HG03139 (cell line): ENCODE data around the gene INO80B.
"Not testable (repeated sequence)": the region's sequence is repeated elsewhere in the genome, so short reads cannot be mapped to it uniquely, and the experiment has no call there.

Experiments
- ATAC-seq: cut with Tn5 transposase; IDR thresholded peaks from one replicate; pipeline ENCODE4 v1.9.1; 2021; ENCODE audit not compliant: unreplicated experiment

Gene INO80B

DNA sequence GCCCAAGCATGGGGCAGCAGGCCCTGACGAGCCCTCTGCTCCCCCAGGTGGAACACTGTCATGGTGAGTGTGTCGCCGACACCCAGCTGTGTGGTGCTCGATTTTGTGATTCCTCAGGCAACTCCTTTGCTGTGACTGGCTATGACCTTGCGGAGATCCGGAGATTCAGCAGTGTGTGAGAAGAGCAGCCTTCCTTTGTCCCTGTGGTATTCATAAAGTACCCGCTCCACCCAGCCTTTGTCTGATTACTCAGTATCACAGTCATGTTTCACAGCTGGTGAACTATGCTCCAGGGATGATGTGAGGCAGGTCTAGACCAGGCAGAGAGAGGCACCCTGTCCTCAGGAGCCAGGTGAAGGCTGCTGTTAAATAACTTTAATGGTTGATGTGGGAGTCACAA lies 29.4 kb upstream of the INO80B start:
- no peak for ATAC-seq

DNA sequence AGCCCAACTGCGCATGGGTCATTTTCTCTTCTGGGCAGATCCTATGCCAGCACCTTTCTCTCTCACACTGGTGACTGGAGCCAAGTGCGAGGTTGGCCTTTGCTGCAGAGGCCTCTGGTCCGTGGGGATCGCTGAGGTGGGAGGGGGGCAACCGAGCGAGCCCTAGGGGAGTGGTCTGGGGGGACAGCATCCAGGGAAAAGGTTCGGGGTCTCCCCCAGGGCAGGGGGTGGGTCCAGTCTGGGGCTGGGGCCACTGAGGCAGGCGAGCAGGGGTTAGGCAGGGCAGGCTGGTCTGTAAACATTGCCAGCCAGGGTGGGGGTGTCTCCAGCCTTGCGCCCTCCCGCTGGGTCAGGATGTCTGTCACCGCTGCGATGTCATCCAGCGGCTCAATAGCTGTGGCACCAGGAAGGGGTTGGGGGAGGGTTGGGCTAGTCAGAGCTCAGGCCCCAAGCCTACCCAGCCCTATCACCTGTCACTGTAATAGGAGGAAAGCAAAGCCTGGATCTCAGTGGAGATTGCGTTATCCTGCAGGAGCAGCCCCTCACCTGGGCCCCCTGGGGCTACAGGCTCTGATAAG lies 28.6 kb upstream of the INO80B start:
- no peak for ATAC-seq

DNA sequence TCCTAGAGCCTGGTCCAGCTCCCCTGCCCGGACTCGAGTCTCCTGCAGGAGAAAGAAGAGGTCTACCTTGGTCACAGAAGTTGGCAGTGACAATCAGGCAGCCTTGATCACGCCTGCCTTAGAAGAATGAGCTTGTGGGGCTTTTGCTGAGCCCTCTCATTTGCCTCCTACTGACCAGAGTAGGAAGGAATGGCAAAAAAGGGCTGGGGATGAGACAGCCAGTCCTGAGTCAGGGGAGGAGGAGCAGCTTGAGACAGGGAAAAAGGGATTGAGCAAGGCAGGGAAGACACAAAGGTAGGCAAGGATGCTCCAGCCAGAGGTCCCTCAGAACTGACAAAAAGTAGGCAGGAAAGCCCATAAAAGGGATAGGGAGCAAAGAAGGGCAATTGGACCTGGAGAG lies 27.3 kb upstream of the INO80B start:
- no peak for ATAC-seq

DNA sequence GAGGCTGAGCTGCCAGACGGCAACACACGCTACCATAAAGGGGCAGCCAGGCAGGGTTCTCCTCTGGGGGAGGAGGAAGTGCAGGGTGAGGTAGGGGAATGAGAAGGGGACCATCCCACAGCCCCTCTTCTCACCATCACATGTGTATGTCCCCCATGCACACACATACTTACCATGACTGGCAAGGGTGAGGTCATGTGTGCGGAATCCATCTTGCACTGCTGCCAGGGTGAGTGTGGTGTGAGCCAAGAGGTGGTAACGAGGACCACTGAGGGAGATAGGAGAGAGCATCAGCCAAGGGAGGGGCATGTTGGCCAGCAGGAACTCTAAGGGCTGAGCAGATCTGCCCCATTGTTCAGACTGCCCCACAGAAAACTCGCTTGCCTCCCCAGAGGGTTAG lies 26.2 kb upstream of the INO80B start:
- ATAC-seq, result no peak

DNA sequence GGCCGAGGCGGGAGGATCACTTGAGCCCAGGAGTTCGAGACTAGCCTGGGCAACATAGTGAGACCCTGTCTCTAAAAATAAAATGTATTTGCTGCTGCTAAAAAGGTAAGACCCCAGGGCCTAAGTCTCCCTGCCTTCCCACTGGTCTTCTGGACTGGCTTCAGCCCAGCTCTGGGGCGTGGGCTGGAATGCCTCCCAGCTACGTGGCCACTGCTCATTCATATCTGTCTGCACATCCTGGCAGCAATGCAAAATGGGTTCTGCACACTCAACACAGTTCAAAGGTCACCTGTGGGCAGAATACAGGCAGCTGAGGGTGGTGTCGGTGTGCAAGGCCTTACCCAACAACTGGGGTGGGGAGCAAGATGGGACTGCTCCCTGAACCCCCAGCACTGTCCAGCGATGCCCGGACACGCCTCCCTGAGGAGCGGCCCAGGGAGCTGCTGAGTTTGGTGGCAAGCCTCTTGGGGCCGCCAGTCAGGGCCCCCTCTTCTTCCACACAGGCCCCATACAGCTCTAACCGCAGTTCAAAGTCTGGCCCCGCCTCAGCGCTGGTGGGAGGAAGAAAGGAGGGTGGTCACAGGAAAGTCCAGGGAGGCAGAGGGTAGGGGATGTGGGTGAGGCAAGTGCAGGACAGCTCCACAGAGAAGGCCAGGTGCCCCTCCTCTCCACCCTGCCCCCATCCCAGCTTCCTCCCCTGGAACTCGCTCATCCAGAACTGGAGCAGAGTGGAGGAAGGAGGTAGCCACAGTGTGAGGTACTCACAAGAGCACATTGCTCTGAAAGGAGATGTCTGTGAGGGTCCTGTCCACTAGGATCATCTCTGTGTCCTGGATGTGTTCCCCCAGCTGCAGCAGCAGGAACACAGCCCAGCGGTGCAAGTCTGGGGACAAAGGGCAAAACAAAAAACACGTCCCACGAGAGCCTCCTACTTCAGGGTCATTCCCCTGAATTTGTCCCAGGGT lies 25.1 kb upstream of the INO80B start:
- ATAC-seq, result no peak

DNA sequence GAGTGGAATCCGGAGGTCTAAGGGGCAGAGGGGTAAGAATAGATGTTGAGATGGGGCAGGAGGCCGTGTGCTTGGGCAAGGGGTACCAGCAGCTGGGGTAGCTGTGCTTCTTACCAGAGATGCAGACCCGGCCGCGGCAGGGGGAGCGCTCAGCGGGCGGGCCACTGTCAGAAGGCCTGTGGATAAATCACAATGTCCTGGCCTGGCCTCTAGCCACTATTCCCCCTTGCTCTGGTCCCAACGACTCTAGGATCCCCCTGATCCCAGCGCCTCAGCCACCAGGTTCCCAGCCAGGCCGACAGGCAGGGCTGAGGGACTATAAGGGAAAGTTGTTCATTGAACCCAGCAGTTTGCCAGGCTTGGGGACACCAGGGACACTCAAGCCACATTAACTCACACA lies 24.4 kb upstream of the INO80B start:
- no peak for ATAC-seq

DNA sequence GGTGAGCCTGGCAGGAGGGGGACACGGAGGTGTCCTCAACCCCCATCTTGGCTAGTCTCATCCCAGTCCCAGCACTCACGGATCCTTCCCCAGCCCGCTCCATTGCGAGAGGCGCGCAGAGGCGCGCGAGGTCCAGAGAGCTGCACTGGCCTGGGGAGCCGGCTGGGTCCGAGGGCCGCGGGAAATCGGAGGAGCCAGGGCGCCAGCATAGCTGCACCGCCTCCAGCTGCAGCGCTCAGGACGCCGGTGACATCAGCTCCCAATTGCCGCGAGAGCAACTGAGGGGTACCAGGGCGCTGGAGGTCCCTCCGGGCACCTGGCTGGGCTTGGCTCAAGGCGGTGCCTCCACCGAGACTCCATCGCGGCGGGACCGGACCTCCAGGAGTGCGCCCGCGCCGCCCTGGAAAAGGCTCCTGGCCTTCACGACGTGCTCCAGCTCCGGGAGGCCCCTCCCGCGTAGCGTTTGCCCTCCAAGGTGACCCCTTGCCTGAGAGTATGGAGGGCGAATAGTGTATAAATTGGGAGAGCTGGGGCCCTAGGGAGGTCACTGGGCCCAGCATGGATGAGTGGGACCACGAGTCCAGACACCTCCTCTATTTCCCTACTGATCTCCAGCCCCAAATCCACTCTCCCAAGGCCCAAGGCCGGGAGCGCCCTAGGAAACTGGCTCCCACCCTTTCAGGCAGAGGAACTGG lies 18.6 kb upstream of the INO80B start:
- ATAC-seq, result no peak

DNA sequence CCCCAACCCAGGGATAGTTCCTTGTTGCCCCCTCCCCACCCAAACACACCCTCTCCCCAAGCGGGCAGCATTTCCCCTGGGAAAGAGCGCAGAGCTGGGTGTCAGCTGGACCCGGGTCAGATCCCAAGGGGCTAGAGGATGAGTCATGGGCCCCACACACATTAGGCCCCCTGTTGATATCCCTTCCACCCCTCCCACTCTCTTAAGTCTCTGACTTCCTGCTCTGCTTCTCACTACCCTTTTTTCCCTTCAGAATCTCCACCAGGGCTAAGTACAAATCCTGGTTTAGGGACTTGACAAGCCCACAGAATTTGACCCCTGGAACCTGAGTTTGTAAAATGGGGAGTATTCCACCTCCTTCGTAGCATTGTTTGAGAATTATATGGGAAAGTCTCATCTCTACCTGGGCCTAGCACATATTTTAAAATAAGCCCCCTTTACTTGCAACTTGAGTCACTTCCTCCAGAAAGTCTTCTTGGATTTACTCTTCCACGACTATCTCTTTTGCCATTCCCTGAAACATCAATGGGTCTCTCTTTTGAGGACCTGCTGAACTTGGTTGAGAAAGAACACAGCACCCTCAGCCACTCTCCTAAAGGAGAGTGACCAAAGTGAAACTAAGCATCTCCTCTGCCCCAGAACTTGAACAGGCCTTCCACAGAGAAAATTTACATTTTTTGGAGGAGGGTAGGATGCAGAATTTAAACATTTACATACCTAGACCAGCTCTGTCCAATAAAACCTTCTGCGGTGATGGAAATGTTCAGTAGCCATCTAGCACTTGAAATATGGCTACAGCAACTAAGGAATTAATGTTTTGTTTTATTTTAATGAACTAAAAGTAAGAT lies 17.8 kb upstream of the INO80B start:
- no peak for ATAC-seq

DNA sequence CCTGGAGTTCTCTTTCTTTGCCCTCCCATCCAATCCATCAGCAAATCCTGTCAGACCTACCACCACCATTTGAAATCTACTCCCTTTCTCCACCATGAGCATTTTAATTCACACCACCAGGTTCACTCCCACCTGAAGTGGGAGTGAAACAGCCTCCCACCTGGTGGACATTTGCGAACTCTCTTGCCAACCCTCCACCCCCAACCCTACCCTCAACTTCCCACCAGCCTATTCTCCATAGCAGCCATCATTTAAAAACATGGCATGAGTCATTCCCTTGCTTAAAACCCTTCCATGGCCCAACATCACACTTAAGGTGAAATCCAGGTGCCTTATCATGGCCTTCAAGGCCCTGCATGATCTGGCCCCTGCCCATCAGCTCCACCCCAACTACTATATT lies 16.6 kb upstream of the INO80B start:
- ATAC-seq, result no peak

DNA sequence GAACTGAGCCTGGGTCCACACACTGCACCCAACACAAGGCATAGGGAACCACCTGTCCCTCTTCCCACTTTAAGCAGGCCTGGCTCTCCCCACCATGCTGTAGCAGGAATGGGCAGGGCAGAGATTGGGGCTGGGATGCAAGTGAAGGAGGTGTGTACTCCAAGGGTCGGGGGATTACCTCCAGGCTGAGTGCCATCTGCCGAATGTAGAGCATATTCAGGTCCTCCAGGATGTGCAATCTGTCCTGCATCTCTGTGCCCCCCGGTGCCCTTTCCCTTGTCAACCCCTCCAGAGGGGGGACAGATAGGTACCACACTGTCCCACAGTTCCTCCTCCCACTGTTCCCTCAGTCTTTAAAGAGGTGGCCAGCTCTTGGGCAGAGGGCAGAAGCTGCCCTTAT lies 15.5 kb upstream of the INO80B start:
- no peak for ATAC-seq

DNA sequence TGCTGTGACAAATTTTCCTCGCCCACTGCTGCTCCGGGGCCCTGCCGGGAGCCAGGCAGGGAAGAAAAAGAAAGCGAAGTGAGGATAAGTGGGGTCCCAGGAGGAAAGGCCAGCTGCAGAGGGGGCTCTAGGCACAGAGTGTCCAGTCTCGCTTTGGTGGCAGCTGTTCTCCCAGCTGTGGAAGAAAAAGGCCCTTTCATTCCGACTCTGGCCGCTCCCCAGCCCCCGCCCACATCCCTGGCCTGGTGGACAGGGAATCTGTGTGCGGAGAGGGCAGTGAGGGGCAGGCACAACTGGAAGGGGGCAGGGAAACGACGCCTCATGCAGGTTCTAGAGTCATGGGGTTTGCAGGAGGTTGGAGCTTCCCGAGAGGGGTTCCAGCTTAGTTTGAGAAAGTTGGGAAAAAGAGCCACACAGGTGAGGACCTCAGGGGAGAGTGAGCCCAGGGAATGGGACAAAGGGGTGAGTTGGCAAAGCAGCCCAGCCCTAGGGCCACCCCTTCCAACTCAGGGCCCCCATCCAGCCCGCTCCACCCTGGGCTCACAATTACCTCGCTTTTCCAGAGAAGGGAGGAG lies 15.0 kb upstream of the INO80B start:
- no peak for ATAC-seq

DNA sequence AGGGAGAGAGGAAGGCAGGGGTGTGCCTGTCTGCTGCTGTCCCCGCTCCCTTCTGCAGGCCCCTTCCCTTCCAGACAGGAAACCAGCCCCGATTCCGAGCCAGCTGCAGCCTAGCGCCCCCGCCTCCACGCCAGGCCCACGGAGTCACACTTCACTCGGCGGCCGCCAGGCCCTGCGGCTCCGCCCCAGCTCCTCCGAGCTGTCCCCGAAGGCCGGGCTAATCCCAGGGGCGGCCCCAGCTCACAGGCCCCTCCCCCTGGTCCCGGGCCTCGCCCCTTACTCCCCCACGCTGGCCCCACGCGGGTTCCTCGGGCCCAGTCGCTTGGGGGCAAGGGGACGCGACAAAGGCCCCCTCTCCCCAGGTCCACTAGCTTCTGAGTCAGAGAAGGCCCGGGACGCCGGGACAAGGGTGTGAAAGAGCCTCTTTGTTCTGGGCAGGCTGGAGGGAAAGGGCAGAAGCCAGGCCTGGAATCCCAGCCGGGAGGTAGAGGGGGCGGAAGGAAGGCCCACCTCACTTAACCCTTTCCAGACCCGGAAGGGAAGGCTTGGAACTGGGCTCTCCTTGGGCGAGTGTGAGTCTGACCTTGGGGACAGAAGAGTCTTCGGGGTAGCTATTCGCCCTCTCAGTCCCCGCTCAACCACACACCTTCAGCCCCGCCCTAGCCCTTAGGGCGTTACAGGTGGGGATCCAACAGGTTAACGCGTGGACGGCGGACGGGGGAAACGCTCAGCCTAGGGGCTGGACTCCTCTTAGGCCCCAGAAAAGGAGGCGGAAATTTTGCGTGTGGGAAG lies 14.3 kb upstream of the INO80B start:
- ATAC-seq, result peak; percentile 62

DNA sequence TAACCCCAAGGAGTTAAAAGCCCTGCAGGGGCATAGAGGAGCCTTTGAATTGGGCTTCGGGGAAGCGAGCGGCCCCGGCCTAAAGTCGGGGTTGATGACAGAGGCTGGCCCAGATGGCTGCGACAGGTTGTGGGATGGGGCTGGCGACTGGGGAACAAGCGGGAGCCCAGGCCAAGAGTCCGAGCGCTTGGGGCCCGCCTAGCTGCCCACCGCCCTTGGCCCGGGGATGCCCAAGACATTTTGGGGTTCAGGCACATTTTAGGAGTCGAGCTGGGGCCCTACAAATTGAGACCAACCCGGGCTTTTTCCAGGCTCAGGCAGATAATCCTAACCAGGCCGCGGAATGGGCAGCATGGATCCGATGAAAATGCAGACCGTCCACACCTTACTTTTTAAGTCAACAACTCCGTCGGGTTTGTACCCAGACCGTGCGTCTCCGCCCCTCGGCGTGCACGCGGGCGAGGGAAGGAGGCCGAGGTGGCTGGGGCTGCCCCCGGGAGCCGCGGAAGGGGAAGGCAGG lies 13.7 kb upstream of the INO80B start:
- peak; percentile 14 for ATAC-seq

DNA sequence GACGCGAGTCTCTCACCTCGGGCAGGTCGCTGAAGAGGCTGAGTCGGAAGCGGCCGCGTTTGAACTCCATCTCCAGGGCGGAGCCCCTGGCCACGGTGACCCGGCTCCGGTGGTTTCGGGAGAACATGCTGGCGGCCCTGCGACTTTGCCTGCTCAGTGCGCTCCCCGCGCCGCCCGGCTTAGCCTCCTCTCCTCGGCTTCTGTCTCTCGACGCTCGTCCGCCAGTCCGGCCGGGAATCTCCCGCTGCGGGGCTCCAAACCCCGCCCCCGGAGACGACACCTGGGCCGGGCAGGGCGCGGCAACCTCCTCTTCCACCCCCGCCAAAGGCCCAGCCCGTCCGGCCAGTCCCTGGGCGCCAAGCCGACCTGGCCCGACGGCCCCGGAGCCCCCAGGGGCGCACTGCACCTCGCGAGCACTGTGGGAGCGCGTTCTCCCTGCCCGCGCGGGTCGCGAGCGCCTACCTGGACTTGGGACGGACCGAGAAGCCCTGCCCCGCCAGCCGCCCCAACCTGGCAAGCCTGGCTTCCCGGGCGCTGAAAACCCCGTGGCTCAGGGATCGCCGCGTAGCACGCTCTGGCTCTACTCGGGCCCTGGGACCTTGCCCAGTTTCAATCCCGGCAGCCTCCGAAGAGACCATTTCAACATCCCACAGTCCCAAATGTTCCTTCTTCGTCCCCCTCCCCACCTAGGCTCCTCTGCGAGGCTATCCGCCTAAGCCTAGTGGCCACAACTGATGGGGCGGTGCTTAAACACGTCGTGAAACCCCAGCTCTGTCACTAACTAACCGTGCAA lies 13.0 kb upstream of the INO80B start, which contains the start of gene RTKN:
TSS of gene RTKN (minus strand) at position 248 of the 793 bp plus-strand sequence. CDS start at position 127, 121 bp downstream.
- ATAC-seq, result peak; percentile 37

DNA sequence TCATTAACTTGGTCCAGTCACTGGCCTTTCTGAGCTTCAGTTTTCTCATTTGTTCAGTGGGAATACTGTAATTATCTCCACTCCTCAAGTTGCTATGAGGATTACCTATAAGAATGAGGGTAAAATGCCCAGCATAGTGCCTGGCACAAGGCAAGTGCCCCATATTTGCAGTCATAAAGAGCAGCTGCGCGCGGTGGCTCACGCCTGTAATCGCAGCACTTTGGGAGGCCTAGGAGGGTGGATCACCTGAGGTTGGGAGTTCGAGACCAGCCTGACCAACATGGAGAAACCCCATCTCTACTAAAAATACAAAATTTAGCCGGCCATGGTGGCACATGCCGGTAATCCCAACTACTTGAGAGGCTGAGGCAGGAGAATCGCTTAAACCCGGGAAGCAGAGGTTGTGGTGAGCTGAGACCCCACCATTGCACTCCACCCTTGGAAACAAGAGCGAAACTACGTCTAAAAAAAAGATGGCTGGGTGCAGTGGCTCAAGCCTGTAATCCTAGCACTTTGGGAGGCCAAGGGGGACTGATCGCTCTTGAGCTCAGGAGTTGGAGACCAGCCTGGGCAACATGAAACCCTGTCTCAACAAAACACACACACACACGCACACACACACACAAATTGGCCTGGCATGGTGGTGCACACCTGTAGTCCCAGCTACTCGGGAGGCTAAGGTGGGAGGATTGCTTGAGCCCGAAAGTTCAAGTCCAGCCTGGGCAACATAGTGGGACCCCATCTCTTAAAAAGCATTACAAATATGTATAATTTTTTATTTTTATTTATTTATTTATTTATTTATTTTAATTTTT lies 12.2 kb upstream of the INO80B start:
- not testable (repeated sequence) for ATAC-seq

DNA sequence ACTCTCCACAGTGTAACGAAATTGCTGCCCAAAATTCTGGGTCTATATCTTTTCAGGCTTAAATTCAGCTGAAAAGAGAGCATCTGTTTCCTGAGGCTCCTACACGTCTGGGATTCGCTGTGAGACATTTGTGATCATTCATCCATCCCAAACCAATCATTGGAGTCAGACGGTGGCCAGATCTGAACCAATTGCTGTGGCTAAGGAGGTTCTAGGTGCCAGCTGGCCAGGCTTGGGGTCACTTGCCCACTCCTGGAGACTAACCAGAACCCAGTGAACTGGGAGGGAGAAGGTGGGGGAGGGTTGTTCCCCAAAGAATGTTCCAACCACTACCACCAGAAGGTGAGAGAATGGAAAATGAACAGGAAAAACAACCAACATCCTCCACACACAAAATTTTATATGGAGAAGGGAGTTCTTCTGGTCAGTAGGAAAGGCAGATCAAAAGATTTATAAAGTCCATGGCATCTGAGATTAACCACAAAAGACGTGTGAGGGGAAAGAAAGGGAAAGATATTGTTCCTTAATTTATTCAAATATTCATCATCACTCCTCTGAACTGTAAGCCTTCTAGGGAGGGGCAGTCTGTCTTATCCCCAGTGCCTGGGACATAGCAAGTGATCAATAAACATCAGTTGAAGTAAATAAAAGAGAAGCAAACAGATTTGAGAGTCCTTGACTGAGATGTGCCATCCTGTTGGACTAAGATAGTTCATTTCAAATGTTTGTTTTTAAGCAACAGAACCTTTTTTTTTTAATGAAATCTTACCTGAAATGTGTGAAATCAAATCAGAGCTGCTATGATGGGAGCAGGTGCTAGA lies 10.2 kb upstream of the INO80B start:
- ATAC-seq, result no peak
